H4 (cell line): Measurements from ENCODE around the gene PAEP. TPM values are rescaled to one million over a fixed set of nuclear protein-coding genes. Genes with fewer than 3 reads are reported as not detected.
"Not testable (repeated sequence)": the region's sequence is repeated elsewhere in the genome, so short reads cannot be mapped to it uniquely, and the experiment has no call there.

ENCODE experiments used
- DNase-seq: peaks from one replicate; pipeline ENCODE4 v3.0.0-alpha.2; 2015; ENCODE audit warnings: low spot score
- total RNA-seq: library from RNA; depleted of rRNA; stranded (reverse); fragments of >200 nt; shearing (Covaris generic); gene quantifications from 2 replicates; pipeline ENCODE4 v1.2.3, GENCODE V29; 2014; rRNA removed

Gene PAEP
- 2.6 TPM in 1 of 2 replicates, not detected in the other for total RNA-seq

GRCh38 chr9:135561391-135562234 lies at the start of gene PAEP:
Gene PAEP (plus strand): TSS chr9:135561756.
- no peak for DNase-seq

GRCh38 chr9:135512241-135512603 lies 49.3 kb upstream of the PAEP start:
- DNase-seq = no peak

DNA sequence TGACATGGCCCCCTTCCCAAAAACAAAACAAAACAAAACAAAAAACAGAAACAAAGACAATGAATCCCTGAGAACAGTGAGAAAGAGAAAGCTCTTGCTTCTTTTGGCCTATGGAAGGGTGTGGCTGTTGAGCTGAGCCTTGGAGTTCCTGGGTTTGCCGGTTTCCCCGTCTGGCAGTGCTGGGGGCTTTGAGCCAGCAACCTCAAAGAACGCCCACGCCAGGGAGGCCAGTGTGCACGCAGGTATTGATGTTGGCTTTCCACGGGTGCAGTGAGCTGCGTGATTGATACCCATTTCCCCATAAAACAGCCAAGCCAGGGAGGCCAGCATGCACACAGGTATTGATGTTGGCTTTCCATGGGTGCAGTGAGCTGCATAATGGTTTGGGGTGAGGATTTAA lies 48.7 kb upstream of the PAEP start:
- no peak for DNase-seq

DNA sequence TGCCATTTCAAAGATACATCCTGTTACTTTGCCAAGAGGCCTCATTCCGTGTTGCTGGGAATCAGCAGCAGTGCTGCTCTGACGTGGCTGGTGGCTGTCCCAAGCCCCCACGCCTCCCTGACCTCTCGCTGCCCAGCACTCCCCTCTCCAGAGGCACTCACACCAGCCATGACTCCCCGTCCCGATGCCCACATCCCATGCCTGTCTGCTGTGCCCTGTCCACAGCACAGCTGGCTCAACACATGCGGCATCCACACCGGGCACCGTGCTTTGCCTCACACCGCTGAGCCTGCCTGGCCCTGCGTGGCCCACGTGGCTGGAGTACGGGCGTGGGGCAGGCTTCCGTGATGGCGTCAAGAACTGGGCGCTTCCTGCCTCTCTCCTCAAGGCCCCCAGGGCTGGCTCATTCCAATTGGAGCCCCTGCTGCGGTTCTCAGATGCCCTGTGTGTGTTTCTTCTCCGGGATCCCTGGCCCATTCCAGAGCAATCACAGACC lies 48.2 kb upstream of the PAEP start:
- no peak for DNase-seq

DNA sequence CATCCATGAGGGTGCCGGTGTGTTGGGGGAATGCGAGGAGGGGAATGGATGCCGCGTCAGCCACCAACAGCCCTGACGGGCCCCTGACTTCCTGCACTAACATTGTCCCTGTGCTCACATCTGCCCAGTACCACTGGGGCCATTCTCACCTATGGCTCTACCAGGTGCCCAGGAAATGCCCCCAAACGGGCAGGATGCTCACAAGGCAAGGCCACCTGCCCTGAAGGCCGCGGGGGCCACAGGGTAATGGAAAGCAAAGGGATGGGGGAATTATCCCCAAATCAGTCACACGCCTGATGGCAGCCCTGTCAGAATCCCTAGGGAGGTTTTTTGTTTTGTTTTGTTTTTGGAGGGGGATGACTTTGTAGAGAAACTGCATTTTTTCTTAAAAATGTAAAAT lies 47.6 kb upstream of the PAEP start:
- DNase-seq = not testable (repeated sequence)

DNA sequence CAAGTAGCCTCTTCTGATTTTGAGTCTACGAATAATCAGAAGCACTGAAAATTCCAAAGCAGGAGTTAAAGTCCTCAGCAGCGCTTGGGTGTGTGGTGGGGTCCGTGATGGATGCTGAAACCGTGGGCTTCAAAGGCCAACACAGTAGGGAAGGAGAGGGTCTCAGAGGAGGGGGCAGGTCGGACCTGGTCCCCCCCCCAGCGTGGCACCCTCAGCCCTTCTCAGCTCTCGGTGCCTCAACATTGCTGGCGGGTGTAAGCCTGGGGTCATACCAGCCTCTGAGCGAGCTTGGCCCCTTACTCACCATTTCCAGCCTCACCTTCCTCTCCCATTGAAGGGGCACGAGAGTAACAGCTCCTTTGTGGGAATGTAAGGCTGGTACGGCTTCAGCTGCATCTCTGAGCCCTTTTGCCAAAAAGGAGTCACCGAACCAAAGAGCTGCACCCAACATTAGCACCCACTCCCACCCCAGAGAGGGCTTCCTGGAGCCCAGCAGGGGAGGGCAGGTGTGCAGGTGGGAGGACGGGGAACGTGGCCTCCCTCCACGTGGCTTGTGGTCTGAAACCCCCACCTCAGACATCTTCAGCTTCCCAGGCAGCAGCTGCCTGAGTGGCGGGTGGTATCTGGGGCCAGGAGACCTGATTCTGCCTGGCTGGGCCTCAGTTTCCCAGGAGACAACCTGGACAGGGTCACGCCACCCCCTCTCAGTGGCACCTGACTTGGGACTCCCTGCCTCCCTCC lies 47.0 kb upstream of the PAEP start:
- no peak for DNase-seq

DNA sequence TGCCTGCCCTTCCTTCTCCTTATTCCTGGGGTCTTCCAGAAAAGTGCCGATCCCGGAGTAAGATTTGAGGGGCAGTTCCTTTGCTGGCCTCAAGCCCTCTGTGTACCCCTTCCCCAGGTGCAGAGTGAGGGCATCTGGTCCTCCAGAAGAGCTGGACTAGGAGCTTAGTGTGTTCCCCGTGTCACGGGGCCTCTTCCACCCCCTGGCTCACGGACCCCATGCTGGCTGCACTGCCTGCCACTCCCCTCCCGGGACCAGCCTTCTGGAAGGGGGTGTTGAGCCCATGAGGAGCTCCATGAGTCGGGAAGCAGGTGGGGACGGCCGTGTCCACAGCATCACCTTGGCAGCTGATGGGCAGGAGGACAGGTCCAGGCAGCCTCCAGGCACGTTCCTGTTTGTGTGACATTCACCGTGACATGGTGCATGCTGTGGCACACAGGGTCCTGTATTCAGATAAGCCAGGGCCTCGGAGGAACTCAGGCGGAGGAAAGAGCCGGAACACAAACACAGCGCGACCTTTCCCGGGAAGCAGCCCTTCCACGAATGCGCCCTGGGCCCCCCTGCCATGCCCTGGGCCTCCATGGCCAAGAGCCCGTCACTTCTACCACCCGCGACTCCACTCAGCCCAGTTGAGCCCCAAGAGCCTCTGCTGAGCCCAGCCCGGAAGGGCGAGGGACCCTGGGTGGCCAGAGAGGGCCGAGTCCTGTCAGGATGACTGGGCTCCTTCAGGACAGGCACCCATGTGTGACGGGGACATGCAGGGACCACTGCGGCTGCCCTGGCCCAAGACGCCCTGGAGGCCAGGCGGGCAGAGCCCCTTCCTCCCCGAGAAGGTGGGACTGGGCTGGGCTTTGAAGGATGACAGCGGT lies 46.2 kb upstream of the PAEP start:
- no peak for DNase-seq

- no peak for DNase-seq
Measured at GRCh38 chr9:135516132-135516860, 45.3 kb upstream of the PAEP start.

DNA sequence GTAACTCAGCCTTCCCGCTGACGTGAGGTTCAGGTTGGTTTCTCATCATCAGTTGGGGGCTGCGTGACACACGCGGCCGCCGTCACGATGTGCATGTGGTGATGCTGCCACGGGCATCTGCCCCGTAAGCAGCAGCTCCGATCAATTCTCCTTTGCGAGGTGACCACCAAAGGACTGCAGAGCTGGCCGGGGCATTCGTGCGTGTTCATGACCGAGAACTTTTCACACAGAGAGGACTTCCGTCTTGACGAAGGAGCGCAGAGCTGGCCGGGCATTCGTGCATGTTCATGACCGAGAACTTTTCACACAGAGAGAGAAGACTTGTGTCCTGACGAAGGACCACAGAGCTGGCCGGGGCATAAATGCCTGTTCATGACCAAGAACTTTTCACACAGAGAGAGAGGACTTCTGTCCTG lies 44.1 kb upstream of the PAEP start:
- DNase-seq = no peak

GRCh38 chr9:135519179-135519971 lies 42.2 kb upstream of the PAEP start:
- no peak for DNase-seq

DNA sequence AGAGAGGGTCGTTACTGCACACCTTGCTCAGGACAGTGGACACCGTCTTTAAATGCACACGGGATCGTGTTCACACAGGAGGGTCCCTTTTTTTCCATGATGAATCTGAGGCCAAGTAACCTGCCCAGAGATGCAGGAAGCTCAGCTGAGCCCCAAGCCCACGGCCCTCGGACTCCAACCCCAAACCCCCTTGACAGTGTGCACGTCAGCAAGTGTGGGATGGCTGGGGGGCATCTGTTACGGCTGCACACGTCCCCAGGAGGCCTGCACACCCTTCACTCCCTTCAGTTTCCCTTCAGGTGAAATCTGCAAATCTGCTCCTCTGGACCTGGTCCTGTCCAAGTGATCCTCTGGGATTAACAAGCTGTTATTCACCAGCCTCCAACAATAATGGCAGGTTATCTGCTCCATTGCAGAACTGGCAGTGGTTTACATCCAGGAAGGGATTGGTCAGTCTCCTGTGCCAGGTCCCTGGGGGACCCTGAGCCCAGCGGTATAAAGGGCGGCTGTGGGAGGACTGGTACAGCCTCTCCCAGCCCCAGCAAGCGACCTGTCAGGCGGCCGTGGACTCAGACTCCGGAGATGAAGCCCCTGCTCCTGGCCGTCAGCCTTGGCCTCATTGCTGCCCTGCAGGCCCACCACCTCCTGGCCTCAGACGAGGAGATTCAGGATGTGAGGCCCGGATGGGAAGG lies 40.5 kb upstream of the PAEP start, which contains the start of gene LCN1:
TSS of gene LCN1 (plus strand) at position 525 of the 692 bp plus-strand sequence. CDS start at position 583, 58 bp downstream.
- no peak for DNase-seq

DNA sequence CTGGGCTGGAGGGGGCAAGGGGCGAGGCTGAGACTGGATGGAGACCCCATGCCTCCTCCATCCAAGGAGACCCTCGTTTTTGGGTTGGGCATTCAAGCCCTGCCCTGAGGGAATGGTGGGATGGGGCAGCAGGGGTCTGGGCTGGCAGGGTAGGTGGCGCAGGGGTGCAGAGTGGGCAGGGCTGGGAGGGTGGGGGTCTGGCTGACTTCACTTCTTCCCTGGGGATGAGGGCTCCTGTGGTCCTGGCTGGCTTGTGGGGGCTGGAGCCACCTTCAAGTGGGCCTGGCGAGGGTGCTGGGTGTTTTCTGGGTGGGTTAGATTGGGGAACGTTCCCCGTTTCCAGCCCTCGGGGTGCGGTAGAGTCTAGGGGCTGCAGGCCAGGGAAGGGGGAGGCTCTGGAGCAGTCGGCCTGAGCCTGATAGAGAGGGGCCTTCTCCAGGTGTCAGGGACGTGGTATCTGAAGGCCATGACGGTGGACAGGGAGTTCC lies 39.9 kb upstream of the PAEP start:
- no peak for DNase-seq

DNA sequence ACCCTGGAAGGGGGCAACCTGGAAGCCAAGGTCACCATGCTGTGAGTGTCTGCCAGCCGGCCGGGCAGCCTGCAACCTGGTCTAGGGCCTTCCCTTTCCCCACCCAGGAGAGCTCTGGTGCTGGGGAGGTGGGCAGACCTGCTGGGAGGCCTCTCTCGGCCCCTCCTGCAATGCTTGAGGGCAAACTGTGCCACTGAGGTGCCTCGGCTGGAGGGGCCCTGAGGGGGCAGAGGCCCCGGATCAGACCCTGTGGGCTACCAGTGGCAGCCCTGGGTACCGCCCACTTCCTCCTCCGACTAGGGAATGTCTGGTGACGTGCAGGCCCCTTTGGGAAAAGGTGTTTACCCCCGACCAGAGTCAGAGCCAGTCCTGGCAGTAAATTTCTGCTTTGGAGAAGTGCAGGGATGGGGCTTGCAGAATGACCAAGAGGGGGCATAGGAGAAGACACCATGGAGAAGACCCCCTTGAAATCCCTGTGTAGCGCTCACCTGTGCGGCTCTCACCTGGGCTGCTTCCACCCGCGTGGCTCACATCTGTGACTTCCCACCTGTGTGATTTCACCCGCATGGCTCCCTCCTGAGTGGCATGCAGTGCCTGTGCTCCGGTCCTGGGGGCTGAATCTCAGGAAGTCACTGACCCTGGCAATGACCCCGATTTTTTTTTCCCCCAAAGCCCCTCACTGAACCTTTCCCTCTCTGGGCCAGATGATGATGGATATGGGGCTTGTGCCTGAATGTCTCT lies 39.2 kb upstream of the PAEP start:
- DNase-seq = no peak

GRCh38 chr9:135522931-135523330 lies 38.6 kb upstream of the PAEP start:
- DNase-seq = no peak

DNA sequence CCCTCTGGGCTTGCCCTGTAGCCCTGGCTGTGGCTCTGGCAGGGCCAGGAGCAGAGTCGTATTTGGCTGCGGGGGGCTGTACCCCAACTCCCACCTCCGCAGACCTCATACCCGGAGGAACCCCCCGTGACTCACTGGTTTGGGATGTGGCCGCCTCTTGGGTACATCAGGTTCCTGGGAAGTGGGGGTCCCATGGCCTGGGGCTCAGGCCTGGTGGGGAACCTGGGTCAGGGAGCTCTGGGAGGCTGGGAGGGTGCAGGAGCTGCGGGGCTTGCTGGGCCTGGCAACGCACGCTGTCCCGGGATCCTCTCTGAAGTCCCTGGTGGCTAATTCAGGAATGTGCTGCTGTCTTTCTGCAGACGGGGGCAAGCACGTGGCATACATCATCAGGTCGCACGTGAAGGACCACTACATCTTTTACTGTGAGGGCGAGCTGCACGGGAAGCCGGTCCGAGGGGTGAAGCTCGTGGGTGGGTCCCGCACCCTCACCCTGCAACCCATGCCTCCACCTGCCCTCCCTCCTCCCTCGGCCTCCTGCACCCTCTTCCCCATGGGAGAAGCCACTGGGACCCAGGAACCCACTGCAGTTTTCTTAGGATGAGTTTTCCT lies 37.9 kb upstream of the PAEP start:
- DNase-seq = no peak

DNA sequence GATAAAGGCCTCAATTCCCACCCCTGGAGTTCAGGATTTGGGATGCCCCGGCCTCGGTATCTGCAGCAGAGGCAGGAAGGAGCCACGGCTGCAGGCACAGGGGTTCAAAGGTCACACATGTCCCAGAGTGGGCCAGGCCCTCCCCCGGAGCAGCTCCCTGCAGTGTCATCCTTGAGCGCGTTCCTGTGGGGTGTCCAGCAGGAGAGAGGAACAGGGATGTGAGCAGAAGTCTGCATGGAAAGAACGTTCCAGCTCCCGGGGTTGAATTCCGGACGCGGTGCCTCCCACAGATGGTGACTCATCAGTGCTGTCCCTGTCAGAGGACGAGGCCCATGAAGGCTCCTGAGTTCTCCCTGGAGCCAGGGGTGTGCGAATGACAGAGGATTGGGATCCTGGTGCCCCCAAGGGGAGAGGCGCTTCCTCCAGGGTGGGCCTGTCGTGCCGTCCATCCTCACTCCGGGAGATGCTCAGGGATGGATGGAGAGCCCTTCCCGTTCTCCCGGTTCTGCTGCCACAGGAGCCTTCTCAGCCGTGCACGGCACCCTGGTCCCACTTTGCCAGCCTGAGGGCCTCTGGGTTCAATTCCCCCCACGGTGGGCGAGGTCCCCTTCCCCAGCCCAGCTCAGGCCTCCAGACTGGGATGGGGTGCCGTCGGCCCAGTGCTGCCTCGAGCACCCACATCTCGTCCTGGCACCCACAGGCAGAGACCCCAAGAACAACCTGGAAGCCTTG lies 37.3 kb upstream of the PAEP start:
- DNase-seq = no peak

DNA sequence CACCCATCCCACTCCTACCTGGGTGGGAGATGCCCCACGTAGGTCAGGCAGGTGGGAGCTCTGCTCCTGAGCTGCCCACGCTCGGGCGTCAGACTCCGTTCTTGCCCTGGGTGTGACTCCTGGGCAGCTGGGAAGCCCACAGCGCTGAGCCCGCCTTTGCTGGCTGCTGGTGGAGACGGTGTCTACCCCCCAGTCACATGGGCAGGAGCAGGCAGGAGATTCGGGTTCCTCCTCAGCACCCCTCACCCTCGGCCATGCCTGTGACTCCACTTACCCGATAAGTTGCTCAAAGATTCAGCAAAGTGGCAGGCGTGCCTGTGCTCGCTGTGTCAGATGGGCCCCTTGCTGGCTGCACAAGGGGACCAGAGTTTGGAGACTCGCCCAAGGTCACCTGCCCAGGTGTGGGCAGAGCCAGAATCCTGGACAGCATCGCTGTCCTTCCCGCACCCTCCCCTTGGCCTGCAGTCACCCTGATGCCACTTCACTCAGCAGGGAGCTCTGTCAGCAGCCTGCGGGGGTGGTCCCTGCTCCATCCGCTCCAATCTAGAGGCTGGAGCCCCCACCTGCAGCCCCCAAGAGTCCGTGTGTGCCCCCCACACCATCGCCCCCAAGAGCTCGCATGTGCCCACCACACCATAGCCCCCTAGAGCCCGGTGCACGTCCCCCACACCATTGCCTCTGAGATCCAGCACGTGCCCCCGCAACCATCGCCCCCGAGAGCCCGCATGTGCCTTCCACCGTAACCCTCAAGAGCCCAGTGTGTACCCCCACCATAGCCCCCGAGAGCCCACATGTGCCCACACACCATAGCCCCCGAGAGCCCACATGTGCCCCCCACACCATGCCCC lies 36.1 kb upstream of the PAEP start:
- no peak for DNase-seq
